Glutamatergic neuron (in vitro differentiated cells): ENCODE data around the gene SLC16A2. TPM values are rescaled to one million over a fixed set of nuclear protein-coding genes. Genes with fewer than 3 reads are reported as not detected.

Experiments used
- DNase-seq: peaks from one replicate; pipeline ENCODE4 v3.0.0; 2022
- H3K27ac Mint-ChIP-seq: one replicate; pipeline ENCODE4 v1.8.0; 2020; ENCODE audit warnings: mild to moderate bottlenecking, mixed read lengths, inconsistent platforms; ENCODE audit not compliant: unreplicated experiment
- H3K27me3 Mint-ChIP-seq: one replicate; pipeline ENCODE4 v1.8.0; 2020; ENCODE audit warnings: mild to moderate bottlenecking, moderate library complexity, mixed read lengths, inconsistent platforms; ENCODE audit not compliant: unreplicated experiment
- H3K36me3 Mint-ChIP-seq: one replicate; pipeline ENCODE4 v1.8.0; 2020; ENCODE audit warnings: mild to moderate bottlenecking, mixed read lengths, inconsistent platforms; ENCODE audit not compliant: unreplicated experiment
- H3K4me1 Mint-ChIP-seq: one replicate; pipeline ENCODE4 v1.8.0; 2020; ENCODE audit warnings: mild to moderate bottlenecking, low read depth, mixed read lengths, inconsistent platforms; ENCODE audit not compliant: unreplicated experiment
- H3K4me3 Mint-ChIP-seq: one replicate; pipeline ENCODE4 v1.8.0; 2020; ENCODE audit warnings: mild to moderate bottlenecking, mixed read lengths, inconsistent platforms; ENCODE audit not compliant: unreplicated experiment
- H3K9me3 Mint-ChIP-seq: one replicate; pipeline ENCODE4 v1.8.0; 2020; ENCODE audit warnings: mild to moderate bottlenecking, moderate library complexity, mixed read lengths, inconsistent platforms; ENCODE audit not compliant: unreplicated experiment
- CTCF ChIP-seq: fragments of 200-600 bp; sonication (generic); IDR thresholded peaks from one replicate; pipeline ENCODE4 v1.5.0; 2021; ENCODE audit not compliant: partially characterized antibody, unreplicated experiment
- total RNA-seq: library from RNA; stranded (reverse); fragmentation: NEBNext Ultra II Directional; extraction: Animal tissue kit (Norgen Biotek cat#: 25700); gene quantifications from one replicate; pipeline ENCODE4 v1.2.1, GENCODE V29; 2021; ENCODE audit not compliant: unreplicated experiment

SLC16A2 gene
- total RNA-seq, 1 donor from 2014 or later = 28.7 TPM

- no peaks in the 10 kb centered on the region for H3K36me3 Mint-ChIP-seq
- H3K27me3 Mint-ChIP-seq = no peaks in the 10 kb centered on the region
- no peaks in the 10 kb centered on the region for H3K4me1 Mint-ChIP-seq
- DNase-seq = no peak
- no peaks in the 10 kb centered on the region for H3K9me3 Mint-ChIP-seq
- TF ChIP-seq CTCF = no peak
- no peak overlapping the region for H3K27ac Mint-ChIP-seq
- no peak overlapping the region for H3K4me3 Mint-ChIP-seq
These were observed 106.1 kb downstream of the SLC16A2 start for GRCh38 chrX:74527350-74527749.

- TF ChIP-seq CTCF = no peak
- H3K4me3 Mint-ChIP-seq = no peak overlapping the region
- DNase-seq = no peak
- no peaks in the 10 kb centered on the region for H3K36me3 Mint-ChIP-seq
- no peaks in the 10 kb centered on the region for H3K27me3 Mint-ChIP-seq
- no peaks in the 10 kb centered on the region for H3K9me3 Mint-ChIP-seq
- no peaks in the 10 kb centered on the region for H3K4me1 Mint-ChIP-seq
- H3K27ac Mint-ChIP-seq = no peak overlapping the region
These were observed 108.0 kb downstream of the SLC16A2 start for GRCh38 chrX:74529311-74529710.

GRCh38 chrX:74531081-74531480 lies 109.8 kb downstream of the SLC16A2 start:
- DNase-seq = no peak
- Mint-ChIP-seq H3K9me3 (no peaks in the 10 kb centered on the region), H3K27me3 (no peaks in the 10 kb centered on the region), H3K27ac (no peak overlapping the region), H3K36me3 (no peaks in the 10 kb centered on the region), H3K4me3 (no peak overlapping the region), H3K4me1 (no peaks in the 10 kb centered on the region)
- TF ChIP-seq CTCF = no peak

- Mint-ChIP-seq H3K36me3 (no peaks in the 10 kb centered on the region), H3K4me3 (no peak overlapping the region), H3K27ac (no peak overlapping the region), H3K4me1 (peaks cover 4% of the 10 kb centered on the region), H3K9me3 (no peaks in the 10 kb centered on the region), H3K27me3 (peaks cover 2% of the 10 kb centered on the region)
- no peak for DNase-seq
- no peak for TF ChIP-seq CTCF
These were observed 113.3 kb downstream of the SLC16A2 start for GRCh38 chrX:74534569-74535038.

GRCh38 chrX:74535086-74535407 lies 113.8 kb downstream of the SLC16A2 start:
- Mint-ChIP-seq H3K9me3 (no peaks in the 10 kb centered on the region), H3K27me3 (peaks cover 2% of the 10 kb centered on the region), H3K4me1 (peaks cover 4% of the 10 kb centered on the region), H3K27ac (no peak overlapping the region), H3K4me3 (no peak overlapping the region), H3K36me3 (no peaks in the 10 kb centered on the region)
- no peak for TF ChIP-seq CTCF
- no peak for DNase-seq
